Type B pancreatic cell (in vitro differentiated cells): ENCODE measurements around the gene FCHO1. TPM values are rescaled to one million over a fixed set of nuclear protein-coding genes. Genes with fewer than 3 reads are reported as not detected.

ENCODE experiments used
- DNase-seq: peaks from one replicate; pipeline ENCODE4 v3.0.0; 2021; ENCODE audit warnings: mixed read lengths; ENCODE audit not compliant: unreplicated experiment; ENCODE audit errors: extremely low spot score
- H3K27ac Mint-ChIP-seq: 2 replicates; pipeline ENCODE4 v1.8.0; 2021; ENCODE audit warnings: mild to moderate bottlenecking, mixed read lengths
- H3K27me3 Mint-ChIP-seq: 2 replicates; pipeline ENCODE4 v1.8.0; 2021; ENCODE audit warnings: mixed read lengths
- H3K36me3 Mint-ChIP-seq: 2 replicates; pipeline ENCODE4 v1.8.0; 2021; ENCODE audit warnings: mixed read lengths
- H3K4me1 Mint-ChIP-seq: one replicate; pipeline ENCODE4 v1.8.0; 2021; ENCODE audit warnings: mixed read lengths; ENCODE audit not compliant: unreplicated experiment
- H3K4me3 Mint-ChIP-seq: 2 replicates; pipeline ENCODE4 v1.8.0; 2021; ENCODE audit warnings: mild to moderate bottlenecking, mixed read lengths
- H3K9me3 Mint-ChIP-seq: 2 replicates; pipeline ENCODE4 v1.8.0; 2021; ENCODE audit warnings: mixed read lengths
- total RNA-seq: library from RNA; stranded (reverse); gene quantifications from 2 replicates; pipeline ENCODE4 v1.2.1, GENCODE V29; 2021; ENCODE audit warnings: low replicate concordance
- TF ChIP-seq, protein P1 (sequence below): fragments of 200-600 bp; sonication (generic); conservative IDR thresholded peaks from 2 replicates; pipeline ENCODE4 v1.5.0; 2021; ENCODE audit warnings: antibody characterized with exemption, mild to moderate bottlenecking

Gene FCHO1
- total RNA-seq, 1 donor from 2014 or later: 4.4 TPM

DNA sequence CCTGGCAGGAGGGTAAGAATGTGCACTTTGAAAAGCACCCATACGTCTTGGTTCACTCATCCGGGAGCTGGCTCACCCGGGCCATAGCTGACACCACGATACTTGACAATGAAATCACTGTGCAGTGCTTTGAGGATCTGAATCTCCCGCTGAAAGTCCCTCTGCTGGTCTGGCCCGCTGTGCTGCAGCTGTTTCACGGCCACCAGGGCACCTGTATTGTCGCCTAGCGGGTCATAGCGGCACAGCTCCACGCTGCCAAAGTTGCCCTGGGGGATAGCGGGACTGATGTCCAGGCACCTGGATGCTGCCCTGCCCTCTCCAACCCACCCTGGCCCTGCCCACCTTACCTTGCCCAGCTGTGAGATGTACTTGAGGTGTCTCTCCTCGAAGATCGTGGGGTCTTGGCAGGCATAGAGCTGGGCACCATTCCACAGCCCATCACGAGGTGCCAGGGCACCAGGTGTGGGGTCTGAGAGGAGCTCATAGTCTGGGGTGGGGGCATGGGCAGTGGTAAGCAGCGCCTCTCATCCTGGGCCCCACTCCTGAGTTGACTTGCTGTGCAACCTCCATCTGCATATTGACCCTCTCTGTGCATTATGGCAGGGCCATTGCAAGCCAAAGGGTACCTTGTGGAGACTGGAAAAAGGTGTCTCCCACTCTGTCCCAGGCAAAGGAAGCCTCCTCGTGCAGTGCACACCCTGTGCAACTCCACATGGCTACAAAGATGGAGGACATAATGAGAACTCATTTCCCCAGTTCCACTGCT, 81.3 kb downstream of the FCHO1 start:
- no peak for DNase-seq
- H3K27ac Mint-ChIP-seq: no peak overlapping the region
- H3K27me3 Mint-ChIP-seq: peaks cover 25% of the 10 kb centered on the region
- no peak overlapping the region for H3K4me3 Mint-ChIP-seq
- no peaks in the 10 kb centered on the region for H3K36me3 Mint-ChIP-seq
- peaks cover 10% of the 10 kb centered on the region for H3K4me1 Mint-ChIP-seq
- TF ChIP-seq, protein P1, sequence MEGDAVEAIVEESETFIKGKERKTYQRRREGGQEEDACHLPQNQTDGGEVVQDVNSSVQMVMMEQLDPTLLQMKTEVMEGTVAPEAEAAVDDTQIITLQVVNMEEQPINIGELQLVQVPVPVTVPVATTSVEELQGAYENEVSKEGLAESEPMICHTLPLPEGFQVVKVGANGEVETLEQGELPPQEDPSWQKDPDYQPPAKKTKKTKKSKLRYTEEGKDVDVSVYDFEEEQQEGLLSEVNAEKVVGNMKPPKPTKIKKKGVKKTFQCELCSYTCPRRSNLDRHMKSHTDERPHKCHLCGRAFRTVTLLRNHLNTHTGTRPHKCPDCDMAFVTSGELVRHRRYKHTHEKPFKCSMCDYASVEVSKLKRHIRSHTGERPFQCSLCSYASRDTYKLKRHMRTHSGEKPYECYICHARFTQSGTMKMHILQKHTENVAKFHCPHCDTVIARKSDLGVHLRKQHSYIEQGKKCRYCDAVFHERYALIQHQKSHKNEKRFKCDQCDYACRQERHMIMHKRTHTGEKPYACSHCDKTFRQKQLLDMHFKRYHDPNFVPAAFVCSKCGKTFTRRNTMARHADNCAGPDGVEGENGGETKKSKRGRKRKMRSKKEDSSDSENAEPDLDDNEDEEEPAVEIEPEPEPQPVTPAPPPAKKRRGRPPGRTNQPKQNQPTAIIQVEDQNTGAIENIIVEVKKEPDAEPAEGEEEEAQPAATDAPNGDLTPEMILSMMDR: no peak
- H3K9me3 Mint-ChIP-seq: no peaks in the 10 kb centered on the region

DNA sequence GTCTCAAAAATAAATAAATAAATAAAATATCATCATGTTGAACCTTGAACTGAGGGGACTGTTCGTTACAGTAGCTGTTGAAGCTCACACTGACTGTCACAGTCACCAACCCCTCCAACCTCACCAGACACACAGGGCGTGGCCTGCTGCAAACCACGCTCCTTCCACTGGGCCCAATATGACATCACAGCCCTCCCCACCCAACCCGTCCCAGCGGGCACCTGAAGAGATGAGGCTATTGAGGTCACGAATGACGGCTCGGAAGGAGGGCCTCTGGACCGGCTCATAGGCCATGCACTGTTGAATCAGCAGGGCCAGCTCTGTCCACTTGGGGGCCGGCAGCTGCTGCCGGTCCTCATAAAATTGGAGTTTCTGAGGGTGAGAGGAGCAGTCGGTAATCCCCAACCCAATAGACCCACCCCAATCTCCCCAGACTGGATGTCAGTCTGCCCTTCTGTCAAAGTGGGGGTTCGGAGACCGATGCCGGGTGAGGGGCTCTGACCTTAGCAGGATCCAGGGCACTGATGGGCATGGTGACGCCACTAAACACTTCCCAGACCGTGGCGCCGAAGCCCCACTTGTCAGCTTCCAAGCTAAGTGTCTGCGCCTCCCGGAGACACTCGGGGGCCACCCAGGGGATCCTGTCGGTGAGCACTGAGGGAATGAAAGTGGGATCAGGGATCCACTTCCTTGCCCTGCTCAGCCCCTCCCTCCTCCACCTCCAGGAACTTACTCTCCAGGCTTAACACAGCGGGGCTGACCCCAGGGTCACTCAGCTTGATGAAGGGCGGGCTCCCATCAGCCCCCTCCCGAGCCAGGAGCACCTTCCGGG, 83.3 kb downstream of the FCHO1 start:
- Mint-ChIP-seq H3K36me3 (no peaks in the 10 kb centered on the region), H3K9me3 (no peaks in the 10 kb centered on the region), H3K4me1 (peaks cover 10% of the 10 kb centered on the region), H3K4me3 (no peak overlapping the region), H3K27ac (no peak overlapping the region), H3K27me3 (peaks cover 36% of the 10 kb centered on the region)
- TF ChIP-seq, protein P1: peak; percentile 60
- DNase-seq: no peak

DNA sequence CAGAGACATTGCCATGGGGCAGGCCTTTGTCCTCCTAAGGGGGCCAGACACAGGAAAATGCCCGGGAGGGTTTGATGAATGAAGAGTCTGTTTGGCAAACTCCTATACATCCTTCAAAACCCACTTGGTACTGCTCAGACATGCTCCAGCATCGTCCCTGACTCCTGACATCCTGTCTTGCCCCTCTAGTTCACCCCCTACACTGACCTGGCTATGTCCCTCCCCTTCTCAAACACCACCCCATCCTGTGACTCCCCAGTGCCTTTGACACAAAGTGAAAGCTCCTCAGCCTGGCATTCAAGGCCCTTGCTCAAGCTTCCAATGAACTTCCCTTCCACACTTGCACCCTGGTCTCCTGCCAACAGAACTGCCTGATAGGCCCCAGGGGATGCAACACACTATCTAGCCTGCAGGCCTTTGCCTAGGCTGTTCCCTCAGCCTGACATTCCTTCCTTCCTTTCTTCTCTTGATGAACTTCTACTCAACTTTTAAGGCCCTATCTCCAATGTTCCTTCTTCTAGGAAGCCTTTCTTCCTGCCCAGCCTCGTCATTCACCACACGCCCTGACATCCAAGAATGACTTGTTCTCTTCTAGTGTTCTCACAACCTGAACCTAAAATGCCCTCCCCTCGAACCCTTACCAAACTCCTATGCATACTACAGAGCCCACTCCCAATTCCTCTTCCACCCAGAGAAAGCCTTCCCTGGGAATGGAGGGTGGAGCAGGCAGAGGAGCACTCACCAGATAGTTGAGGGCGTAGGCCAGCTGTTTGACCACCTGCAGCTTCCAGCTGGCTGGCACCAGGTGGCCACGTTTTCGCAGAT, 84.1 kb downstream of the FCHO1 start:
- DNase-seq: no peak
- Mint-ChIP-seq H3K4me1 (peaks cover 8% of the 10 kb centered on the region), H3K27me3 (peaks cover 37% of the 10 kb centered on the region), H3K4me3 (no peak overlapping the region), H3K36me3 (no peaks in the 10 kb centered on the region), H3K27ac (no peak overlapping the region), H3K9me3 (no peaks in the 10 kb centered on the region)
- TF ChIP-seq, protein P1: no peak

DNA sequence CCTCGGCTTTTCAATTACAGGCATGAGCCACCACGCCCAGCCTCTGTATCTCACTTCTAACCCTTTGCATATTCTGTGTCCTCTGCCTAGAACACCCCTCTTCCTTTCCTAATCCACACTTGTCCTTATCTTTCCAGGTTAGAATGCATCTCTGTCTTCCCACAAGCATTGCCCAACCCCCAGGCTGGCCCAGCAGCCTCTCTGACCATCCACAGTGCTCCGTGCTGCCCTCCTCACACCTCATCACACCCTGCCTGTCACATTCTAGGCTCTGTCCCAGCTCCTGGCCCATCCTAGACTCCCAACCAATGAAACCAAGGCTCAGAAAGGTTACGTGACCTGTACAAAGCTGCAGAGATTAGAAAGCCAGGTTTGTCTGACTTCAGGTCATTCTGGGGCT, 85.3 kb downstream of the FCHO1 start:
- no peak overlapping the region for H3K4me3 Mint-ChIP-seq
- TF ChIP-seq, protein P1: no peak
- peaks cover 38% of the 10 kb centered on the region for H3K27me3 Mint-ChIP-seq
- DNase-seq: no peak
- H3K27ac Mint-ChIP-seq: no peak overlapping the region
- no peaks in the 10 kb centered on the region for H3K36me3 Mint-ChIP-seq
- H3K4me1 Mint-ChIP-seq: peaks cover 6% of the 10 kb centered on the region
- H3K9me3 Mint-ChIP-seq: no peaks in the 10 kb centered on the region

DNA sequence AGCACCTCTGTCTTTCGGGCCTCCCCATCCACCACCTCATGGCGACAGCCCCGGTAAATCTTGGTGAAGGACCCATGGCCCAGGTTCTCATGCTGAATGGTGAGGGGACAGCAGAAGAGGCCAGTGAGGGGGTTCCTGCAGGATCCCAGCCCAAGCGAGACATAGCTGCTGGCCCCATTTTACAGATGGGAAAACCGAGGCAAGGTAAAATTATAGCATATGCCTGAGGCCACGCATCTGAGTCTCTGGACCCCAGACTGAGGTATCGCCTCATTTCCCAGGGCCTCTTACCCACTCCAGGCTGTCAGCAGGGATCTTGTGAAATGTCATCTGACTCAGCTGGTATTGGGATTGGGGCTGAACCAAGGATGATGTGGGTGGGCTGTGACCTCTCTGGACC, 86.7 kb downstream of the FCHO1 start:
- peaks cover 34% of the 10 kb centered on the region for H3K27me3 Mint-ChIP-seq
- H3K9me3 Mint-ChIP-seq: no peaks in the 10 kb centered on the region
- DNase-seq: no peak
- H3K4me3 Mint-ChIP-seq: no peak overlapping the region
- peaks cover 6% of the 10 kb centered on the region for H3K4me1 Mint-ChIP-seq
- TF ChIP-seq, protein P1: no peak
- H3K27ac Mint-ChIP-seq: no peak overlapping the region
- no peaks in the 10 kb centered on the region for H3K36me3 Mint-ChIP-seq
